Smooth muscle cell of the brain vasculature (primary cell): ENCODE measurements around the gene CC2D2A.

Experiments
- DNase-seq: peaks from one replicate; pipeline ENCODE4 v3.0.0-alpha.2; 2012; ENCODE audit warnings: low read depth, low spot score

CC2D2A gene

GRCh38 chr4:15469402-15470127 is at the start of gene CC2D2A:
CC2D2A (plus strand) TSS chr4:15469882; CDS start chr4:15475933, 6,051 bp downstream.
- DNase-seq = no peak

GRCh38 chr4:15420642-15421041 is 49.0 kb upstream of the CC2D2A start:
- peak; percentile 73 for DNase-seq

- no peak for DNase-seq
Observed at GRCh38 chr4:15423285-15423711, 46.4 kb upstream of the CC2D2A start.

GRCh38 chr4:15425520-15425919 is 44.2 kb upstream of the CC2D2A start:
- no peak for DNase-seq

DNA sequence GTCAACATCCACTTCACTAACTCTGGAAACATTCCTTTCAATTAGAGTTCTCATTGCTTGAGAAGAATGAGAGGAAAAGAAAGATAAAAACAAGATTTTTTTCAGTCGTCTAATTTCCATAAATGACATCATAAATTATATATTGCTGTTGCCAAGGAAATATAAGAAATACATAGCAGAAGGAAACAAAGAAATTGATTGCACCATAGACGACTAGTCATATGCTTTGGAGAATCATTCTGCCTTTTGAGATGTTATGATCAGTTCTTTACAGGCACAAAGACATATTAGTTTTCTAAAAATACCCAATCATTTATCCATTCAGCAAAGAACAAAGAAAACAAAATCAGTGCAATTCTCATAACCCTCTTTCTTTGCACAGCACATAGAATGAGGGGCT is 42.5 kb upstream of the CC2D2A start:
- no peak for DNase-seq

DNA sequence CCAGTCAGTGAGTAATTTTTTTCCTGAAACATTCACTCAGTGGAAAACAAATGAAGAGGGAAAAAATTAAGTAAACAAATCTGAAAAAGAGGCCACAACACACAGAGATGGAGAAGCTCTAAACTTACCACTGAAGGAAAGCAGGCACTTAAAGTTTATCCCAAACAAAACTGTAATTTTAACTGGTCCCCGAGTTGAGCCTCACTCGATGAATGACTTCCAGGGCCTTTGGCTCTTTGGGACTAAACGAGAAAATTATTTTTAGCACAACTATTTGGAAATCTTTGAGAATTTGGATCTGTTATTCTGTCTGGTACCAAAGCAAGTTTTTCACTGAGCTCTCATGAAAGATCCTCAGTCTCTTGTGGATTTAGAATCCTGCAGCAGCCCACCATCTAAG is 42.0 kb upstream of the CC2D2A start, which contains the start of gene C1QTNF7:
TSS of gene C1QTNF7 (plus strand) at position 333 of the 400 bp plus-strand sequence. CDS start 7,711 bp downstream, outside the sequence.
- DNase-seq = no peak

DNA sequence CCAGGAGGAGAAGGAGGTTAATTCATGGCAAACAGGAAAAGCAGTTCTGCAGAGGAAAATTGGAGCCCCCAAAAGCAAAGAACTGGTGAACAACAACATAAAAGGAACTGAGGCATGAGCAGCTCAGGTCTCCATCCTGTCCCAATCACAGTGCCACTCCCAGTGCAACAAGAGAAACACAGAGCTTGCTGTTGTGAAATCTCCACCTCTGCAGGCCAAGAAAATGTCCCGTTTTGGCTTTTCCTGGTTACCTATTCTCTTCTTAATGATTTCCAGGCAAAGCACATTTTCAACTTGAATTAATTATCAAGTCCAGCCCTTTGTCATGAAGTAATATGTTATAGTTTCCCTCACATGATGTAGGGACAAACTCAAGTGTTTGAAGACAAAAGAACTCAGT is 41.1 kb upstream of the CC2D2A start:
- DNase-seq = no peak

DNA sequence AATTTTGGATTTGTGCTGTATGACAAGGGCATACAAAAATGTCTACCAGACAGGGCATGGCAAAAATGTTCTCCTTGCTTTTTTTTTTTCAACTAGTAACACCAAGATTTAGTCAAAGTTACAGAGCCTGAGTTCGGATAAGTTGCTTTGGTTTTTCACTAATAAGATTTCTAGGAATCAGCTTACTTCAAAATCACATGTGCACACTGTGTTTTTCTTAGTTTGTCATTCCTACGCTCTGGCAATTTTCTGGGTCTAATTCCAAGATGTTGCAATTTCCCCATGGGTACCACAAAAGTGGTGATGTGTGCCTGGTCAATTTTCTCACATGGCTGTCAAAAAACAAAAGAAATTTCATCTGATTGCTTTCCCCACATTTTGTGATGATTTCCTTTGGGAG is 35.6 kb upstream of the CC2D2A start:
- DNase-seq = no peak

GRCh38 chr4:15434676-15435075 is 35.0 kb upstream of the CC2D2A start:
- no peak for DNase-seq

DNA sequence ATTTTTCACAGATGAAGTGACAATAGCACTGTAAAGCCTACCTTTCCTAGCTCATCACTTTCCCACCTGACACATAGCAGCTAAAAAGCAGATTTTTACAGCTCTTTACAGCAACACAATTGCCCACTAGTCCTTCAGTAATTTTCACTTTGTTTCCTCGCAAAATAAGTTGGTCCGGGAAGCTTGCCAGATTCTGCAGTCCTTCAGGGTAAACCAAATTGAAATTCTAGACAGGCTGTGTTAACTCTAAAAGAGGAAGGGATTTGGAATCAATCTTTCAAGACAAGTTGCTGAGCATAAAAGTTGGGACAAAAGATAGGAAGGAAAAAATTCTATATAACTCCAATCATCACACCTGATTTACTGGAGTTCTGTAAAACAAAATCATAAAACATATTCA is 33.2 kb upstream of the CC2D2A start:
- peak; percentile 49 for DNase-seq

DNA sequence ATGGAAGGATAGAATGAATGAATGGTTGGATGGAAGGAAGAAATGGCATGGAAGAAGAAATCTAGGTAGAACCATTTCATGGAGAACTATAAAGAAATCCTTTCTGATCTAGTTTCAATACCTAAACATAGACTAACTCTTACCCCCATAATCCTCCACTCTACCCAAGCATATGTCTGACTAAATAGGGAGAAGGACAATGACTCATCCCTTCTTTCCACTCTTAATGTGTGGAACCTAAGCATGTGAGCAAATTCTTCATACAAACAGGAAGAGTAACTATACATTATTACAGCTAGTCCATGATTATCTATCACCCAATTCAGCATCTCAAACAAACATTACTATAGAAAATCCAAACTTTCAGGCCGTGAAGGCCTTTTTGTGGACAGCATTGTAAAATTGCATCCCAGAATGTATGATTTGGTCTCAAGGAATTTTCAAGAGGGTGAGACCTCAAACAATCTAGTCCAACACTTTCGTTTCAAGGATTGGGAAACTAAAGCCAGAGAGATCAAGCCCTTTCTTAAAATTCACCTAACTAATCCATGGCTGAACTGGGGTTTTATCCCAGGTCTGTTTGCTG is 30.6 kb upstream of the CC2D2A start:
- DNase-seq = no peak

DNA sequence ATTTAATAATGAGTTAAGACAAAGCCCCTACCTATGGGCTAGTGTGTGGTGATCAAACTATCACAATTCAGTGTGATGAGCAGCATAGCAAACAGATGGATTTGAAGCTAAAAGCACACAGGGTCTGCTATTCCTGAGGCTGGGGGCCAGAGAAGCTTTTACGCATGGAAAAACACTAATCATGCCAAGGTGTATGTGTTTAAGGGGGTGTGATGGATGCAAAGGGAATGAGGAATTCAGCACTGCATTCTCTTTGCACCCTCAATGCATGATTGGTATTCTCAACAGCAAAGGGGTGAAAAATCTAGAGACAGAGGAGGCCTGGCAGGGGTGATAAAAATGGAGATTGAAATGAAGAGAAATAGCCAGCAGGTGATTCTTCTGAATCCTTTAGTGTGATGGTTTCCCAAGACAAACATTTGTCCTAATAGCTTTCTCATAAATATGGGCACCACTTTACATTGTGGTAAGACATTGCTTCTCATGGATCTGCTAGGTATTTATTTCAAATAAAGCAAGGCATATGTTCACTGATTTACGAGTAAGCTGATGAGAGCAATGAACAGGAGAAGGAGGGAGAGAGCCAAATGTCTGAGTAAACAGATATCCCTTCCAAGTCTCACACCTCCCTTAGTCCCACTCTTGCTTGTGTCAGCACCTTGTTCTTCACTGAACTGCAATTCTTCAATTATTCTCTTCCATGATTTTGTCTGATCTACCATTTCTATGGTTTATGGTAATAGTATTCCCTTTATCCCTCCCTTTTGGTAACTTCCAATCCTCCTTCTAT is 26.1 kb upstream of the CC2D2A start:
- no peak for DNase-seq

- no peak for DNase-seq
Observed at GRCh38 chr4:15444276-15444675, 25.4 kb upstream of the CC2D2A start.

- DNase-seq = no peak
Observed at GRCh38 chr4:15444879-15445547, 24.7 kb upstream of the CC2D2A start.

GRCh38 chr4:15451181-15451865 is 18.4 kb upstream of the CC2D2A start:
- no peak for DNase-seq

GRCh38 chr4:15451866-15452765 is 17.6 kb upstream of the CC2D2A start:
- DNase-seq = peak; percentile 31

DNA sequence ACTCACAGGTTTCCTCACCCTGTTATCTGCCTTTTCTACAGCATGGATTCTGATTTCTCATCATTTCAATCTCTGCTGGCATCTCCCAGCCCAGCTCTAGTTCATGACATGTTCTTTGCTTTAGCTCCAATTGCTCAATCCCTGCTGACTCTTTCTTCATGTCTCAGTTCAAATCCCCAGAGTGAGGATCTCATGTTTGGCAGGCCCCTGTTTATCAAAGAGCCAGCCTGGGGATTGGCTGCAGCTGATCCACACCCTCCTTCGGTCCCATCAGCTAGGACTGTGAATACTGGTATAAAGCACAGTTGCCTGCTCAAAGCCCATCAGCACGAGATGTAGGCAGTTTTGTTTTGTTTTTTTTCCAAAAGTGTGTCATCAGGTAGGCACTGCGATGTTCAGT is 14.4 kb upstream of the CC2D2A start:
- DNase-seq = no peak

DNA sequence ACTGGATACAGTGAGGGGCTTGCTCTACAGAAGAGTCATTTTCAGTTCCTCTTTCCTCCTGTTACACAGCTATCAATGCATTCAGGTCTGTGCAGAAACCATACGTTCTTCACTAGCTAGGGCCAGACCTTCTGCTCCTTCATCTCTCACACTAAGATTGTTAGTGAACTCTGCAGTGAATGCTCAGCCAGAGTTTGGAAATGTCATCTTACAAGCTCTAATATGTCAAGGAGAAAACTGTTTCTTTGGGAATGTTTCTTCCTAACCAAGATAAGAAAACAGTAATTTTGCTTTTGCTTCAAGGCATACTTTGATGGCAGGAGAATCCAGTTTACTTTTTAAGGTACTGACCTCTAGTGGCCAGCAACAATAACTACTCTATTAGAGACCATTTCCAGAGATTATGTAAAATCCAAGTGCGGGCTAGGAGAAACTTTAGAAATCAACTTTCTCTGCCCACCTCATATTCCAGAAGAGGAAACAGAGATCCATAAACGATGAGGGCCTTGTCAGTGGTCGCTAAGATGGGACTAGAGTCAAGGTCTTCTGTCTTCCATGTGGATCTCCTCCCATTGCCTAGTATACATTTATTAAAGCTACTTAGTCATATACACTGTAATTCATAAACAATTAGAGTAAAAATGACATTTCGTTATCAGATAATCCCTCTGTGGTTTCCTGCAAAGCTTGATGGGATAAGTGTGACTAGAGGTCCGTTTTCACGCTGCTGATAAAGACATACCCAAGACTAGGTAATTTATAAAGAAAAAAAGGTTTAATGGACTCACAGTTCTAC is 12.1 kb upstream of the CC2D2A start:
- DNase-seq = no peak

GRCh38 chr4:15458616-15459015 is 11.1 kb upstream of the CC2D2A start:
- no peak for DNase-seq

DNA sequence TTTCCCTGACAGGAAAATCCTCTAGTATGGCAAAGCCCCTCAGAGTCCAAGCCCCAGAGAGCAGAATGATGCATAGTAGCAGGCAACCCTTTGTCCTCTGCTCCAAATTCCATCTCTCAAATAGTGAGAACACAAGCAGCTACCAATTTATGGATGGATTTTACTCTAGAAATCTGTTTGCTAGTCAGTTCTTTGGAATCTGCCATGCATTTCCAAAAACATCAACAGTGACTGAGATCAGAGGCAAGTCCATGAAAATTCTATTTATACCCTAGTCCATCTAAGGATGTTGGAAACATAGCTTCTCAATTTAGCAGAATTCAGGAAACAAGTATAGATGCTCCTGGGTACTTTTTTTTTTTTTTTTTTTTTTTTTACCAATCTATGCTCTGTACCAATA is 10.0 kb upstream of the CC2D2A start:
- DNase-seq = no peak
